Stimulated activated CD8-positive, alpha-beta memory T cell treated with anti-CD3 and anti-CD28 coated beads, Interleukin-12 subunit alpha, Interleukin-12 subunit beta, amount 100 ng/mL, for 24 hours (primary cell): Measurements from ENCODE around the gene DHX34.
"Not testable (repeated sequence)": the region's sequence is repeated elsewhere in the genome, so short reads cannot be mapped to it uniquely, and the experiment has no call there.

Experiments
- DNase-seq: peaks from one replicate; pipeline ENCODE4 v3.0.0-alpha.2; 2020; ENCODE audit errors: extremely low read depth

DHX34 gene

GRCh38 chr19:47370045-47370611, 21.0 kb downstream of the DHX34 start:
- DNase-seq: no peak

- no peak for DNase-seq
These were observed 22.1 kb downstream of the DHX34 start for GRCh38 chr19:47371261-47371660.

DNA sequence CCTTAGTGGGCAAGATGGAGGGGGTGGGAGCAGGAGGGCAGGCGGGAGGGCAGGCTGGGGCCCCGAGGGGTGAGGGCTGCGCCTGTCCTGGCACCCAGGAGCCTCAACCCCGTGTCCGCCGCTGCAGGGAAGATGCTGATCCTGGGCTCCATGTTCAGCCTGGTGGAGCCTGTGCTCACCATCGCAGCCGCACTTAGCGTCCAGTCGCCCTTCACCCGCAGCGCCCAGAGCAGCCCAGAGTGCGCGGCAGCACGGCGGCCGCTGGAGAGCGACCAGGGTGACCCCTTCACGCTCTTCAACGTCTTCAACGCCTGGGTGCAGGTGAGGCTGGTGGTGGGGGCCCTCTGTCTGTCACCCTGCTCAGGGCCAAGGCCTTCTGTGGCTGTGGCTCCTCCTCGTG, 23.5 kb downstream of the DHX34 start:
- no peak for DNase-seq

DNA sequence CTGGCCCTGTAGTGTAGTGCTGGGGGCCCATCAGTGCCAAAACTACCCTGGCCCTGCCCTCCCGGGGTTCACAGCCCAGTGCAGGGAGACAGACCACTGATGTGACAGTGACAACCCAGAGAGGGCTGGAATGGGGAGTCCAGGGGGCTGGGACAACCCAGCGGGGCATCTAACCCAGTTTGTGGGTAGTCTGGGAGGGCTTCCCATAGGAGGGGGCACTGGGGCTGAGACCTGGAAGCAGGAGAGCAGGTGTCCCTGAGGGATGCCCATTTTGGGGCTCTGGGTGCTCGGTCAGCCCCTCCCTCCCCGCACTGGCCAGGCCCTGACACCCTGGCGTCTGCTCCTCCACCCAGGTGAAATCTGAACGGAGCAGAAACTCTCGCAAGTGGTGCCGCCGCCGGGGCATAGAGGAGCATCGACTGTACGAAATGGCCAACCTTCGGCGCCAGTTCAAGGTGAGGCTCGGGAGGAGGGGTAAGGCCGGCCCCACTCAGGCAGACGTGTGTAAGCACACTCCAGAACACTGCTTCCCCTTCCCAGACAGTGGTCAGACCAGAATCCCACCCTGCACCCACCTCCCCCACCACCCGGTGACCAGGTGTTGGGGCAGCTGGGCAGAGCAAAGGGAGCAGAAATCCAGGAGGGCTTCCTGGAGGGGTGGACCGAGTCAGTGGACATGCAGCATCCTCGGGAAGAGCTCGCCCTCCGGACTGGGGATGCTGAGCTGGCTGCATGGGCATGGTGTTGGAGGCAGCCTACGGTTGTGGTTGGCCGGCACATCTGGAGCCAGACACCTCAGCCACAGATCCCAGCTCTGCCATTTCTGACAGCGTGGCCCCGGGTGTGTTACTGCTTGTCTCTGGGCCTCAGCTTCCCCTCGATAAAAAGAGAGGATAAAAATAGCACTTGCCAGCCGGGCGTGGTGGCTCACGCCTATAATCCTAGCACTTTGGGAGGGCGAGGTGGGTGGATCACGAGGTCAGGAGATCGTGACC, 24.4 kb downstream of the DHX34 start:
- DNase-seq: no peak

DNA sequence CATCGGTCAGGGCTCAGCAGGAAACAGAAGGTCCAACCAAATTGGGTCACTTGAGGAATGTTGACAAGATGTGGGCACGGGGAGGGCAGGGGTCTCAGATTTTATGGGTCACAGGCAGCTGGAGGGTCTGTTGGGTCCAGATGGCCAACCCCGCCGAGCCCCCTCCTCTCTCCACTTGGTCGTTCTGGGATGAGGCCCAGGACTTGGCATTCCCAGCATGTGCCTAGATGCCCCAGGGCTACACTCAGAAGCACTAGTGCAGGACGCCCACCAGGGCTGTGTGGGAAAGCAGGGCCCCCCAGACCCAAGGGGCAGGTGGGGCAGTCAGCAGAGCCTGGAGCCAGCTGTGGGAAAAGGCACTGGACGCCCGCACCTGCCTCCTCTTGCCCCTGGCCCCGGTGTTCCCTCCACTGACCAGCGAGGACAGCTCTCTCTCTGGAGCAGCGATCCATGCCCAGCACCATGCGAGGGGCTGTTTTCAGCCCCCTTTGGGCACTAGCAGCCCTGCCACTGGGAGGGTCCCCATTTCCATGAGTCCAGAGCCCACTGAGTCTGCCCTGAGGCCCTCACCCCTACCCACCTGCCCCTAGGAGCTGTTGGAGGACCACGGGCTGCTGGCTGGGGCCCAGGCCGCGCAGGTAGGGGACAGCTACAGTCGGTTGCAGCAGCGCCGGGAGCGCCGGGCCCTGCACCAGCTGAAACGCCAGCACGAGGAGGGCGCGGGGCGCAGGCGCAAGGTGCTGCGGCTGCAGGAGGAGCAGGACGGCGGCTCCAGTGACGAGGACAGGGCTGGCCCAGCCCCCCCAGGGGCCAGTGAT, 26.0 kb downstream of the DHX34 start:
- no peak for DNase-seq

GRCh38 chr19:47375694-47376588, 26.8 kb downstream of the DHX34 start:
- no peak for DNase-seq

DNA sequence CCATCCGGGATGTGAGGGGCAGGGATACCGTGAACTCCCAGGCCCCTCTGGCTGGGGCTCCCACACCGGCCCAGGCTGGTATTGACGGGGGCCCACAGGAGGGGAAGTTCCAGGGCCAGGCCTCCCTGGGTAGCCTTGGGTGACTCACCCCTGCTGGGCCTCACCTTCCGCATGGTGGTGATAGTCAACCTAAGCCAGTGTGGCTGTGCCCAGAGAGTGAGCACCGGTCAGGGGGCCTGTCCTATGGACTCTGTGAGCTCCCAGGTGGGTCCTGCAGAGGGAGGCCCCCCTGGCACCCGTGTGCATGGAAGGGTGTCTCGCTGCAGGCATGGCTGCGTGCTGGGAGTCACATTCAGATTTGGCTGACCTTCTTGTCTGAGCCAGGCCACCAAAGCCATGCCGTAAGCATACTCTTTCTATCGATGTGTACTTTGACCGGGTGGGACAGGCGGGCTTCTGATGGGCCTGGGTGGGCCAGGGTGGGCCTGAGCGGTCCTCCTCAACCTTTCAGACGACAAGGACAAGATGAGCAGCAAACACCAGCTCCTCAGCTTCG, 27.6 kb downstream of the DHX34 start:
- DNase-seq: no peak

DNA sequence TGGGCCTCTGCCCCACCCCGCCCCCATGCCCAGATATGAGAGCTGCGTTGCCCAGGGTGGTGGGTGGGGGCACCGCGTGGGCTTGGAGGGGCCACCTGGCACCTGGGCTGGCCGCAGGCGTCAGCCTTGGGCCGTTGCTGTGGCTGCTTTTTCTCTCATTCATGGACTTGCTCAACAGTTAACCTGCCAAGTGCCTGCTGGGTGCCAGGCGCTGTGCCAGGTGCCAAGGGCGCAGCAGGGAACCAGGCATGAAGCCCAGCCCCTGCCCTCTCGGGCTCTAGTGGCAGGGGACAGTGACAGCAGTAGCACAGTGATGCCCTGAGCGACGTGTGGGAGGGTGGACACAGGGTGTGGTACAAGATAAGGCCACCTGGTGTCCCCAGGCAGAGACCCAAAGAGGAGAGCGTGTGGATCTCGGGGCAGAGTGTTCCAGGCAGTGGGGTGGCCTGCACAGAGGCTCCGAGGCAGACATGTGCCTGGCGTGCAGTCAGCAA, 28.1 kb downstream of the DHX34 start:
- DNase-seq: no peak

GRCh38 chr19:47377801-47378200, 28.7 kb downstream of the DHX34 start:
- no peak for DNase-seq

DNA sequence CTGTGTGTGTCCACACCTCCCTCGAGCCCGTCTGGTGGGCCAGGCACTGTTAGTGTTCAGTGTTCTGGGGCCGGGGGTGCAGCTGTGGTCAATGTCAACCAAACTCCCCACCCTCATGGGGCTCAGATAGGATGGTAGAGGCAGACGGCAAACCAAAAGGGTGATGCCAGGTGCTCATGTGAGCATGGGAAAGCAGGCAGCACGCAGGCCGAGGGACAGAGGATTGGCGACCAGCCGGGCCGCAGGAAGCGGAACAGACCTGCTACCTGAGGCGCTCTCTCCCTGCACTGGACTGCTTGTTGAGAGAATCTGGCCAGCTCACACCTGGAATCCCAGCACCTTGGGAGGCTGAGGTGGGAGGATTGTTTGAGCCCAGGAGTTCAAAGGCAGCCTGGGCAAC, 29.1 kb downstream of the DHX34 start:
- DNase-seq: no peak

DNA sequence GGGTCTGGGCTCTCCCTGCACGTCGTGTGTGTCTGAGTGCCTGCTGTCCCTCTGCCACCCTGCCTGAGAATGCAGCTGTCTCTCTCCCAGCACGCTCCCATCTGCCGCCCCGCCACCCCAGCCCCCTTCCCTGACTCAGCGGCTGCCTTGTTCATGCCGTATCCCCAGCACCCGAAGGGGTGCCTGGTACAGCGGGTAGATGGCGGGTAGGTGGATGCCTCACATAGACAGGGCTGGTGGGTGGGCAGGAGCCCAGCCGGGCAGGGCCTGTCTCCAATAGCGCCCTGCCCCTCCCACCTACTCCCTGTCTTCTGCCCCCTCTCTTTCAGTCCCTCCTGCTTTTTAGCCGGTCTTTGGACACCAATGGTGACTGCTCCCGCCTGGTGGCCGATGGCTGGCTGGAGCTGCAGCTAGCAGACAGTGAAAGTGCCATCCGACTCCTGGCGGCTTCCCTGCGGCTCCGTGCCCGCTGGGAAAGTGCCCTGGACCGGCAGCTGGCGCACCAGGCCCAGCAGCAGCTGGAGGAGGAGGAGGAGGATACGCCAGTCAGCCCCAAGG, 30.3 kb downstream of the DHX34 start:
- no peak for DNase-seq

- DNase-seq: no peak
These were observed 31.4 kb downstream of the DHX34 start for GRCh38 chr19:47380559-47380958.

- DNase-seq: no peak
These were observed 32.0 kb downstream of the DHX34 start for GRCh38 chr19:47381121-47381520.

DNA sequence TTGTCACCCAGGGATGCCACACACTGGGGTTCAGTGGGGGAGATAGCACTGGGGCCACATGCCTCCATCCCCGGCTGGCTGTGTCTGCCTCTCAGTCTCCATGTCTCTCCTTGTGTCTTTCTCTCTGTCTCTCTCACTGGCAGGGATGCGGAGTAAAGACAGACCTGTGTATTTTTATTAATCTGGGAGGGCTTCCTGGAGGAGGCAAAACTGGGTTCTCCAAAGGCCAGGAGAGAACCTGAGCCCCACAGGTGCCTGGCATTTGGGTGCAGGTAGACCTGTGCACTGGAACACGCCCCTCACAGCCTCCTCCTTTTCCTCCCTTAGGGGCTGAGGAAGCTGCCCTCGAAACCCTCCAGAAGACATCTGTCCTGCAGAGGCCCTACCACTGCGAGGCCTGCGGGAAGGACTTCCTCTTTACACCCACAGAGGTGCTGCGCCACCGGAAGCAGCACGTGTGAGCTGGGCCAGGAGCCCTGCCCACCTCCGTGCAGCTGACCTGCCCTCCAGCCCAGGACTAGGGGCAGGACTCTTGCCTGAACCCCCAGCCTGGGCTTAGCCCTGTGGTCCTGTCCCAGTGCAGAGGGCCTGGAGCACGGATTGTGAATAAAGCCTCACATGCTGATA, 32.7 kb downstream of the DHX34 start:
- no peak for DNase-seq

DNA sequence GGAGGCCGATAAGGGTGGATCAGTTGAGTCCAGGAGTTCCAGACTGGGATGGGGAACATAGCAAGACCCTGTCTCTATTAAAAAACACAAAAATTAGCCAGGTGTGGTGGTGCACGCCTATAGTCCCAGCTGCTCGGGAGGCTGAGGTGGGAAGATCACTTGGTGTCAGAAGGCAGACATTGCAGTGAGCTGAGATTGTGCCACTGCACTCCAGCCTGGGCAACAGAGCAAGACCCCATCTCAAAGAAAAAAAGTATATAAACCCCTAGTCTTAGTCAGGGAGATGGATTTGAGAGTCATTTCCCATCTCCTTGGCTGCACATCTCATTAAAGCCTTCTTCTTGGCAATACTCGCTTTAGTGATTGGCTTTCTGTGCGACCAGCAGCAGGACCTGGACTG, 34.8 kb downstream of the DHX34 start:
- DNase-seq: not testable (repeated sequence)

DNA sequence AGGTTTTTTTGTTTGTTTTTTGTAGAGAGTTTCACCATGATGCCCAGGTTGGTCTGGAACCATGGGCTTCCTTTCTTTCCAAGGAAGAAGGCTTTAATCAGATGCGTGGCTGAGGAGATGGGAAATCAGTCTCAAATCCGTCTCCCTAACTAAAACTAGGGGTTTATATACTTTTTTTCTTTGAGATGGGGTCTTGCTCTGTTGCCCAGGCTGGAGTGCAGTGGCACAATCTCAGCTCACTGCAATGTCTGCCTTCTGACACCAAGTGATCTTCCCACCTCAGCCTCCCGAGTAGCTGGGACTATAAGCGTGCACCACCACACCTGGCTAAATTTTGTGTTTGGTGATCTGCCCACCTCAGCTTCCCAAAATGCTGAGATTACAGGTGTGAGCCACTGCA, 35.4 kb downstream of the DHX34 start:
- DNase-seq: not testable (repeated sequence)

- DNase-seq: not testable (repeated sequence)
These were observed 37.5 kb downstream of the DHX34 start for GRCh38 chr19:47386582-47386981.

DNA sequence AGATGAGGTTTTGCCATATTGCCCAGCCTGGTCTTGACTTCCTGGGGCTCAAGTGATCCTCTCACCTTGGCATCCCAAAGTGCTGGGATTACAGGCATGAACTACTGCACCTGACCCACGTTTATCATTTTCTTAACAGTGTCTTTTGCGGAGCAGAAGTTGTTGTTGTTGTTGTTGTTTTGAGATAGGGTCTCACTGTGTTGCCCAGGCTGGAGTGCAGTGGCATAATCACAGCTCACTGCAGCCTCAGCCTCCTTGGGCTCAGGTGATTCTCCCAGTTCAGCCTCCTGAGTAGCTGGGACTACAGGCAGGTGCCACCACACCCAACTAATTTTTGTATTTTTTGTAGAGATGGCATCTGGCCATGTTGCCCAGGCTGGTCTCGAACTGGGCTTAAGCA, 38.5 kb downstream of the DHX34 start:
- DNase-seq: not testable (repeated sequence)

GRCh38 chr19:47388721-47389120, 39.6 kb downstream of the DHX34 start:
- DNase-seq: not testable (repeated sequence)

DNA sequence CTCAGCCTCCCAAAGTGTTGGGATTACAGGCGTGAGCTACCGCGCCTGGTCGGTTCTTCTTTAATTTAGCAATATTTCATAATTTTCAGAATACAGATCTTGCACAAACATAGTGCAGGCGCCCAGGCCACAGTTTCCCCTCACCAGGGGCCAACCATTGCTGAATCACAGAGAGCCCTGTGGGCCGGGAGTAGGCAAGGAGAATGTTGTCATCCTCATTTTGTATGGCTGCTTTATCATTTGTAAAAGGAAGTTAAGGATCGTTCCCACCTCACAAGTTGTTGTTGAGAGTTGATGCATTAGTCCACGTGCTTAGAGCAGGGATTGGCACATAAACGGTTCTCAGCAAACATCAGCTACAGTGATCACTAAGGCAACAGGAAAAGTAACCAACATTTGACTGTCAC, 40.0 kb downstream of the DHX34 start:
- no peak for DNase-seq
